ENCODE results near the gene GLCE. TPM values are rescaled to one million over a fixed set of nuclear protein-coding genes. Genes with fewer than 3 reads are reported as not detected.

GLCE gene
- total and polyA plus RNA-seq, 4 donors = 6.8 to 26.3 (median 13.7) TPM

GRCh38 chr15:69319384-69320375, 159.2 kb downstream of the GLCE start:
- 79% methylated on average over 19 of the region's 19 CpGs for WGBS
- no peak for DNase-seq (ENCODE audit: low spot score)
- Histone ChIP-seq H3K27me3 (ENCODE audit: control insufficient read depth in 4 of 4, insufficient read depth in 4 of 4, low read length in 3 of 4) (no peaks in the 10 kb centered on the region), H3K27ac (ENCODE audit: low read depth in 1 of 2, low read length in 2 of 2) (no peak overlapping the region), H3K9me3 (ENCODE audit: control insufficient read depth in 4 of 4, low read length in 3 of 4) (no peaks in the 10 kb centered on the region), H3K36me3 (ENCODE audit: control insufficient read depth in 4 of 4, insufficient read depth in 3 of 4, low read depth in 1 of 4, low read length in 3 of 4) (no peaks in the 10 kb centered on the region), H3K9ac (ENCODE audit: low read depth in 1 of 2, low read length in 2 of 2) (no peak overlapping the region), H3K4me3 (ENCODE audit: low read depth in 1 of 3, low read length in 3 of 3) (no peak overlapping the region), H3K4me1 (ENCODE audit: control insufficient read depth in 4 of 4, insufficient read depth in 4 of 4, low read length in 3 of 4) (no peaks in the 10 kb centered on the region)
- TF ChIP-seq EGR1 (IDR thresholded peaks at IDR 0.05; ENCODE audit: low read depth in 2 of 2) = no peak
- no peak for TF ChIP-seq NR2F2 (IDR thresholded peaks at IDR 0.05)
- no peak for TF ChIP-seq CTCF (IDR thresholded peaks at IDR 0.05; ENCODE audit: low read depth, low read length, missing input control)
- TF ChIP-seq ZBTB33 (IDR thresholded peaks at IDR 0.05) = no peak
- TF ChIP-seq GABPA (IDR thresholded peaks at IDR 0.05 in 1 of 2, conservative IDR thresholded peaks at IDR 0.05 in 1 of 2) = no peak
- no peak for TF ChIP-seq REST (IDR thresholded peaks at IDR 0.05)
- TF ChIP-seq FOXA1 (IDR thresholded peaks at IDR 0.05) = no peak
- TF ChIP-seq RAD21 (IDR thresholded peaks at IDR 0.05) = no peak
- no peak for TF ChIP-seq RXRA (IDR thresholded peaks at IDR 0.05)
- no peak for TF ChIP-seq SP1 (IDR thresholded peaks at IDR 0.05)
- no peak for TF ChIP-seq HNF4G (IDR thresholded peaks at IDR 0.05)
- no peak for TF ChIP-seq JUND (IDR thresholded peaks at IDR 0.05)
- TF ChIP-seq MAX (IDR thresholded peaks at IDR 0.05) = no peak

Measured in liver (tissue), 9 donors.